GM12878 (cell line): ENCODE data around the gene MAGI3.

ENCODE experiments used
- ATF3 ChIP-seq: IDR thresholded peaks from 2 replicates; pipeline ENCODE4 v1.6.1; 2011; ENCODE audit warnings: low read depth, mild to moderate bottlenecking, low read length, moderate library complexity, borderline replicate concordance; ENCODE audit errors: extremely low read depth
- E2F8 ChIP-seq: fragments of 450-650 bp; IDR thresholded peaks from 2 replicates; pipeline ENCODE4 v1.6.1; 2018; ENCODE audit warnings: mild to moderate bottlenecking, low read depth, moderate library complexity; ENCODE audit not compliant: partially characterized antibody
- GABPA ChIP-seq: IDR thresholded peaks from 2 replicates; pipeline ENCODE4 v1.6.1; 2014; ENCODE audit warnings: antibody characterized with exemption, low read depth, mild to moderate bottlenecking, inconsistent platforms
- PBX3 ChIP-seq: IDR thresholded peaks from 2 replicates; pipeline ENCODE4 v1.6.1; 2011; ENCODE audit warnings: mild to moderate bottlenecking, low read depth, low read length, moderate library complexity; ENCODE audit not compliant: insufficient replicate concordance
- POLR2A ChIP-seq: IDR thresholded peaks from 2 replicates; pipeline ENCODE4 v1.6.1; 2011; ENCODE audit warnings: low read depth, mild to moderate bottlenecking, low read length
- REST ChIP-seq: IDR thresholded peaks from 2 replicates; pipeline ENCODE4 v1.6.1; 2012; ENCODE audit warnings: mild to moderate bottlenecking, low read depth, low read length
- TAF1 ChIP-seq: IDR thresholded peaks from 2 replicates; pipeline ENCODE4 v1.6.1; 2011; ENCODE audit warnings: mild to moderate bottlenecking, low read depth, low read length, borderline replicate concordance

GRCh38 chr1:113617438-113618141 lies 227.3 kb downstream of the MAGI3 start:
- no peak for TF ChIP-seq POLR2A
- no peak for TF ChIP-seq TAF1
- no peak for TF ChIP-seq E2F8
- no peak for TF ChIP-seq GABPA
- no peak for TF ChIP-seq REST
- no peak for TF ChIP-seq ATF3
- TF ChIP-seq PBX3 = no peak
